ENCODE data around the gene SLC13A3. TPM values are rescaled to one million over a fixed set of nuclear protein-coding genes. Genes with fewer than 3 reads are reported as not detected.

The SLC13A3 gene
- total RNA-seq, 1 experiment from 2014 or later, result not detected

GRCh38 chr20:46670585-46671584 lies 19.6 kb upstream of the SLC13A3 start:
- Histone ChIP-seq H3K9me3 (no peaks in the 10 kb centered on the region), H3K27me3 (no peaks in the 10 kb centered on the region), H3K36me3 (no peaks in the 10 kb centered on the region), H3K4me3 (no peak overlapping the region)
- DNase-seq, result no peak

- no peak for DNase-seq
- no peak overlapping the region for H3K4me3 ChIP-seq
- no peaks in the 10 kb centered on the region for H3K9me3 ChIP-seq
- no peaks in the 10 kb centered on the region for H3K27me3 ChIP-seq
- H3K36me3 ChIP-seq, result no peaks in the 10 kb centered on the region
Observed at GRCh38 chr20:46670228-46670584, 18.9 kb upstream of the SLC13A3 start.

GRCh38 chr20:46666818-46667515 lies 15.7 kb upstream of the SLC13A3 start:
- Histone ChIP-seq H3K36me3 (no peaks in the 10 kb centered on the region), H3K9me3 (no peaks in the 10 kb centered on the region), H3K4me3 (no peak overlapping the region), H3K27me3 (no peaks in the 10 kb centered on the region)
- DNase-seq, result no peak

- DNase-seq, result no peak
- no peaks in the 10 kb centered on the region for H3K36me3 ChIP-seq
- no peak overlapping the region for H3K4me3 ChIP-seq
- H3K9me3 ChIP-seq, result no peaks in the 10 kb centered on the region
- H3K27me3 ChIP-seq, result no peaks in the 10 kb centered on the region; the same call in 1 of the 2 replicates
Observed at GRCh38 chr20:46666306-46666705, 15.0 kb upstream of the SLC13A3 start.

GRCh38 chr20:46665602-46666001 lies 14.3 kb upstream of the SLC13A3 start:
- no peak for DNase-seq

GRCh38 chr20:46663531-46663930 lies 12.3 kb upstream of the SLC13A3 start:
- Histone ChIP-seq H3K4me3 (no peak overlapping the region), H3K9me3 (no peaks in the 10 kb centered on the region), H3K27me3 (no peaks in the 10 kb centered on the region; the same call in 1 of the 2 replicates), H3K36me3 (no peaks in the 10 kb centered on the region)
- no peak for DNase-seq

More at GRCh38 chr20:46665602-46666001, 14.3 kb upstream of the SLC13A3 start:
- H3K36me3 ChIP-seq, result no peaks in the 10 kb centered on the region
- H3K9me3 ChIP-seq, result no peaks in the 10 kb centered on the region
- no peak overlapping the region for H3K4me3 ChIP-seq
- no peaks in the 10 kb centered on the region; the same call in 1 of the 2 replicates for H3K27me3 ChIP-seq

- no peak for DNase-seq
- no peak overlapping the region for H3K4me3 ChIP-seq
- H3K9me3 ChIP-seq, result no peaks in the 10 kb centered on the region
- H3K36me3 ChIP-seq, result no peaks in the 10 kb centered on the region
- no peaks in the 10 kb centered on the region; the same call in 1 of the 2 replicates for H3K27me3 ChIP-seq
Observed at GRCh38 chr20:46661659-46662058, 10.4 kb upstream of the SLC13A3 start.

- H3K4me3 ChIP-seq, result no peak overlapping the region
- H3K27me3 ChIP-seq, result no peaks in the 10 kb centered on the region; the same call in 1 of the 2 replicates
- H3K36me3 ChIP-seq, result no peaks in the 10 kb centered on the region
- DNase-seq, result no peak
- no peaks in the 10 kb centered on the region for H3K9me3 ChIP-seq
Observed at GRCh38 chr20:46660487-46660886, 9.2 kb upstream of the SLC13A3 start.

GRCh38 chr20:46657618-46658017 lies 6.4 kb upstream of the SLC13A3 start:
- Histone ChIP-seq H3K4me3 (no peak overlapping the region), H3K9me3 (no peaks in the 10 kb centered on the region), H3K36me3 (no peaks in the 10 kb centered on the region), H3K27me3 (no peaks in the 10 kb centered on the region; the same call in 1 of the 2 replicates)
- DNase-seq, result no peak

GRCh38 chr20:46657137-46657536 lies 5.9 kb upstream of the SLC13A3 start:
- no peak for DNase-seq
- Histone ChIP-seq H3K27me3 (no peaks in the 10 kb centered on the region; the same call in none of the 2 replicates), H3K4me3 (no peak overlapping the region), H3K36me3 (no peaks in the 10 kb centered on the region), H3K9me3 (no peaks in the 10 kb centered on the region)

GRCh38 chr20:46652699-46653098 lies 1.4 kb upstream of the SLC13A3 start:
- no peak for DNase-seq
- Histone ChIP-seq H3K4me3 (no peak overlapping the region), H3K36me3 (no peaks in the 10 kb centered on the region), H3K9me3 (no peaks in the 10 kb centered on the region), H3K27me3 (peaks cover 18% of the 10 kb centered on the region)

GRCh38 chr20:46650575-46651090 lies 626 bp downstream of the SLC13A3 start:
- no peaks in the 10 kb centered on the region for H3K9me3 ChIP-seq
- DNase-seq, result no peak
- no peak overlapping the region for H3K4me3 ChIP-seq
- H3K36me3 ChIP-seq, result no peaks in the 10 kb centered on the region
- peaks cover 21% of the 10 kb centered on the region for H3K27me3 ChIP-seq

GRCh38 chr20:46649965-46650542 lies 1.2 kb downstream of the SLC13A3 start:
- no peak for DNase-seq
- Histone ChIP-seq H3K36me3 (no peaks in the 10 kb centered on the region), H3K4me3 (no peak overlapping the region), H3K9me3 (no peaks in the 10 kb centered on the region), H3K27me3 (peaks cover 21% of the 10 kb centered on the region)

- Histone ChIP-seq H3K36me3 (no peaks in the 10 kb centered on the region), H3K9me3 (no peaks in the 10 kb centered on the region), H3K4me3 (no peak overlapping the region), H3K27me3 (peaks cover 21% of the 10 kb centered on the region)
- no peak for DNase-seq
Observed at GRCh38 chr20:46649650-46649949, 1.7 kb downstream of the SLC13A3 start.

- Histone ChIP-seq H3K4me3 (no peak overlapping the region), H3K36me3 (no peaks in the 10 kb centered on the region), H3K27me3 (peaks cover 21% of the 10 kb centered on the region), H3K9me3 (no peaks in the 10 kb centered on the region)
- no peak for DNase-seq
Observed at GRCh38 chr20:46648903-46649649, 2.2 kb downstream of the SLC13A3 start.

- H3K36me3 ChIP-seq, result no peaks in the 10 kb centered on the region
- no peak overlapping the region for H3K4me3 ChIP-seq
- peaks cover 21% of the 10 kb centered on the region for H3K27me3 ChIP-seq
- no peaks in the 10 kb centered on the region for H3K9me3 ChIP-seq
- DNase-seq, result no peak
Observed at GRCh38 chr20:46647469-46647868, 3.8 kb downstream of the SLC13A3 start.

Data from MG63 (cell line).